HG03064 (cell line): Measurements from ENCODE around the gene SYP.
"Not testable (repeated sequence)": the region's sequence is repeated elsewhere in the genome, so short reads cannot be mapped to it uniquely, and the experiment has no call there.

Experiments used
- ATAC-seq: cut with Tn5 transposase; IDR thresholded peaks from one replicate; pipeline ENCODE4 v1.9.1; 2021; ENCODE audit warnings: low read depth; ENCODE audit not compliant: unreplicated experiment

Gene SYP

GRCh38 chrX:49172280-49172780 is 27.7 kb downstream of the SYP start:
- ATAC-seq, result peak; percentile 52

DNA sequence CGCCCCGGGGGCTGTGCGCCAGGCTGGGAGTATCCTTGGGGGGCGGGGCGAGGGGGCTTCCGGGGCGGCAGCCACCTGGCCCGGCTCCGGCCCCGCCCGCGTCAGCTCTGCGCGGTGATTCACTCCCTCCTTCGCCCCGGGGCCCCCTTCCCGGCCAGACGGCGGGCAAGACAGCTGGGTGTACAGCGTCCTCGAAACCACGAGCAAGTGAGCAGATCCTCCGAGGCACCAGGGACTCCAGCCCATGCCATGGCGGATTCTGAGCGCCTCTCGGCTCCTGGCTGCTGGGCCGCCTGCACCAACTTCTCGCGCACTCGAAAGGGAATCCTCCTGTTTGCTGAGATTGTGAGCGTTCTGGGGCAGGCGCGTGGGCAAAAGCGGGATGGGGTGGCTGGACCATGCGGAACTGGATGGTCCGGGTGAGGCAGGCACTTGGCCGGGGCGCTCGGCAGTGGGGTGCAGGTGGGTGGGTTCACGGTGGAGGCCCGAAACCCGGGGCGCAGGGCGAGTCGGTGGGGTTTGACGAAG is 28.2 kb downstream of the SYP start, which contains the start of gene PLP2:
Gene PLP2, plus strand, starts transcription at position 147 of the 528 bp plus-strand sequence. Its CDS starts 103 bp downstream, at position 250.
- ATAC-seq, result peak; percentile 32

GRCh38 chrX:49167740-49168108 is 32.3 kb downstream of the SYP start:
- no peak for ATAC-seq

GRCh38 chrX:49166914-49167739 is 32.9 kb downstream of the SYP start:
- ATAC-seq, result peak; percentile 27

GRCh38 chrX:49165901-49166881 is 33.8 kb downstream of the SYP start:
- ATAC-seq, result peak; percentile 27

GRCh38 chrX:49164589-49165360 is 35.2 kb downstream of the SYP start:
- ATAC-seq, result no peak

GRCh38 chrX:49163555-49164419 is 36.2 kb downstream of the SYP start:
- ATAC-seq, result no peak

GRCh38 chrX:49162620-49163019 is 37.4 kb downstream of the SYP start, which contains the start of gene MAGIX:
Gene MAGIX (plus strand): TSS chrX:49162758. CDS start chrX:49162890, 132 bp downstream.
- ATAC-seq, result no peak

DNA sequence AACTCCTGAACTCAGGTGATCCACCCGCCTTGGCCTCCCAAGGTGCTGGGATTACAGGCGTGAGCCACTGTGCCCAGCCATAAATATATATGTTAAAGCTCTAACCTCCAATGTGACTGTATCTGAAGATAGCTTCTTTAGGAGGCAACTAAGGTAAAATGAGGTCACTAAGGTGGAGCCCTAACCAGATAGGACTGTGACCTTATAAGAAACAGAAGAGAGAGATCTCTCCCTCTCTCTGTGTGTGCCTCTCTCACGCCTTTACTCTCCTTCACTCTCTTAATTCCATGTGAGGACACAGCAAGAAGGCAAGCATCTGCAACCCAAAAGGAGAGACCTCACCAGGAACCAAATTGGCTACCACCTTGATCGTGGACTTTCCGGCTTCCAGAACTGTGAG is 38.4 kb downstream of the SYP start:
- ATAC-seq, result no peak

DNA sequence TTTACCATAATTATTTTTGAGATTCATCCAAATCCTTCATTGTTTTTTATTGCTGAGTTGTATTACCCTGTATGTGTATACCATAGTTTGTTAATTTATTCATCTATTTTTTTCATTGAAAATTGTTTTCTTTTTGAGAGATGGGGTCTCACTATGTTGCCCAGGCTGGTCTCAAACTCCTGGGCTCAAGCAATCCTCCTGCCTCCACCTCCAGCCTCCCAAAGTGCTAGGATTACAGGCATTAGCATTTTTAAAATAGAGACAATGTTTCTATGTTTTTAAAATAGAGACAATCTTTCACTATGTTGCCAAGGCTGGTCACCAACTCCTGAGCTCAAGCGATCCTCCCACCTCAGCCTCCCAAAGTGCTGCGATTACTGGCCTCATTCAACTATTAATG is 39.1 kb downstream of the SYP start:
- ATAC-seq, result no peak

- no peak for ATAC-seq
Observed at GRCh38 chrX:49157194-49157593, 42.8 kb downstream of the SYP start.

DNA sequence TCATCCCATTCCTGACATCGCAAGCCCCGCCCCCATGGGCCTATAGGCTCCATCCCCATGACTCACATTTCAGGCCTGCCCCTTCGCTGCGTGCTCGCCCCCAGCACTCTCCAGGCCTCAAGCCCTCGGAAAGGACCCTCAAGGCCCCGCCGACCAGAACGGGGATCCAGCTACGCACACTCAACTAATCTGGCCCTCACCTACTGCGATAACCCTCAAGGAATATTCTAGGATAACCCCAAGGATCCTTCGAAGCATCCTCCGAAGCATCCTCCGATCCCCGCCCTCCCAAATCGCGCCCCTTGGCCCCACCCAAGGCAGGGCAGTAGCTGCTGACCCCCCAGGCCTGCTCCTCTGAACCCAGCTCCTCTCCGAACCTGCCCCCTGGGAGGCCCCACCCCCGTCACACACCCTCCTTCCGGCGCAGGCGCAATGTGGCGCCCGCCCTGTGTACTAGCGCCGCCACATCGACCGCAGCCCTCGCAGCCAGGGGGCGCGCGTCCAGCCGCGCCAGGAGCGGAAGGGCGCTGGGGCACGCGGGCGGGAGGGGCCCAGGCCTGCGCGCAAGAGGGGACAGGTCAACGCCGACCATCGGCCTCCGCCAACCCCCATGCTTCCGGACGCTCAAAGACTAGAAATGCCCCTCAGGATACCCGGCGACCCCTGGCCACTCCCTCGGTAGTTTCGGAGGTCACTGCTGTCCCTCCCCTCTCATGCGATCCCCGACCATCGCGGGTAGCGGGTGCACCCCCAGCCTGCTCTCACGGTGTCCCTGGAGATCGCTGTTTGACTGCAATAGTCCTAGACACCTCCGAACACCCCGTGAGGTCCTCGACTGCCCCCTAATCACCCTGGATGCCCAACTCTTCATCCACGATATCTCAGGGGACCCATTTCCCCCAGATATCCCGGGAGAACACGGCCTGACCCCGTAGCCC is 43.8 kb downstream of the SYP start:
- ATAC-seq, result peak; percentile 76

- ATAC-seq, result no peak
Observed at GRCh38 chrX:49155243-49155899, 44.6 kb downstream of the SYP start.

DNA sequence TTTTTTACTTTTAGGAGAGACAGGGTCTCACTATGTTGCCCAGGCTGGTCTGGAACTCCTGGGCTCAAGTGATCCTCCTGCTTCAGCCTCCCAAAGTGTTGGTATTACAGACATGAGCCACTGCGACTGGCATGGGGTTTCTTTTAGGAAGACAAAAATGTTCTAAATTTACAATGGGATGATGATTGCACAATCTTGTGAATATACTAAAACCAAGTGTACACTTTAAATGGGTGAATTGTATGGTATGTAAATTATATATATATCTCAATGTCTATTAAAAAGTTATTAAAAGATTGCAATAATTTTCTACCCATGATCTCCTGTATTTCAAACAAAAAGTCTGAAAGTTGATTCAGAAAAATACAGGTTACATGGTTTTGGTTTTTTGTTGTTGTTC is 46.5 kb downstream of the SYP start:
- ATAC-seq, result no peak

DNA sequence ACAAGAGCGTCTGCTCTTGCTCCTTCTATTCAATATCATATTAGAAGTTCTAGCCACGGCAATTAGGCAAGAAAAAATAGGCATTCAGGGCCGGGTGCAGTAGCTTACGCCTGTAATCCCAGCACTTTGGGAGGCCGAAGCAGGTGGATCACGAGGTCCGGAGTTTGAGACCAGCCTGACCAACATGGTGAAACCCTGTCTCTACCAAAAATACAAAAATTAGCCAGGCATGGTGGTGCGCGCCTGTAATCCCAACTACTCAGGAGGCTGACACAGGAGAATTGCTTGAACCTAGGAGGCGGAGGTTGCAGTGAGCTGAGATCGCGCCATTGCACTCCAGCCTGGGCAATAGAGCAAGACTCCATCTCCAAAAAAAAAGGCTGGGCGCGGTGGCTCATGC is 50.7 kb downstream of the SYP start:
- not testable (repeated sequence) for ATAC-seq

DNA sequence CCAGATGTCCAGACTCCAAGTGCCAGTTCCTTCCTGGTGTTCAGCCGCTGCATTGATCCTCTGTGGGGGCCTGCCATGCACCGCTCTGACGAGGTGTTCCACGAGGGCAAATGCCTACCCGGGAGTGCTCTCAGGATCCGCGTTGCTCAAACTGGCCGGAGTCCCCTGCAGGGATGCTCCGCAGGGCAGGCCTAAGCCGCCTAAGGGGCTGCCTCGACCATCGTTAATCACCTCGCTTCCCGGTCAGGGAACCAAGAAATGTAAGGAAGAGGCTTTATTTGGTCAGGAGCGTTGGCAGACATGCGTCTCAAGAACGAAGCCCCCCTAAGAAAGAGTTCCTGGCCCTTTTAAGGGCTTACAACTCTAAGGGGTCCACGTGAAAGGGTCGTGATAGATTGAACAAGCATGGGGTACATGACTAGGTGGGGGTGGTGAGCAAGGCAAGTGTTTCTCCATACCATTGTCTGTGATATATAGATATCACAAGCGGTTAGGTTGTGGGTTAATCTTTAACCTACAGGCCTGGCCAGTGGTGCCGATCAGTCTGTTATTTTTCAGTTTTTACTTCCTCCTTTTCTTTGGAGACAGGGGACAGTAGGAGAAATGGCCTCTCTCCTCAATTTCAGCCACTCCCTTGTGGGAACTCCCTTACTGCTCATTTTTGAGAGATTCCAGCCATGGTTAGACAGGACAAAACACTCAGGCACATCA is 51.4 kb downstream of the SYP start:
- not testable (repeated sequence) for ATAC-seq

GRCh38 chrX:49147936-49148335 is 52.1 kb downstream of the SYP start:
- no peak for ATAC-seq
